HG03064 (cell line): ENCODE results near the gene CEP72.
"Not testable (repeated sequence)": the region's sequence is repeated elsewhere in the genome, so short reads cannot be mapped to it uniquely, and the experiment has no call there.

Experiments
- ATAC-seq: cut with Tn5 transposase; IDR thresholded peaks from one replicate; pipeline ENCODE4 v1.9.1; 2021; ENCODE audit warnings: low read depth; ENCODE audit not compliant: unreplicated experiment

The CEP72 gene

GRCh38 chr5:693271-694041 lies 81.3 kb downstream of the CEP72 start, which contains the start of gene TPPP:
Gene TPPP, minus strand, starts transcription at chr5:693352. Its CDS starts 15,292 bp downstream, at chr5:678060.
- ATAC-seq = peak; percentile 63

GRCh38 chr5:694042-694431 lies 81.9 kb downstream of the CEP72 start:
- not testable (repeated sequence) for ATAC-seq

- ATAC-seq = not testable (repeated sequence)
Measured at GRCh38 chr5:695475-695874, 83.3 kb downstream of the CEP72 start.

- not testable (repeated sequence) for ATAC-seq
Measured at GRCh38 chr5:696191-696590, 84.1 kb downstream of the CEP72 start.

GRCh38 chr5:696753-697702 lies 84.9 kb downstream of the CEP72 start:
- ATAC-seq = not testable (repeated sequence)
